NOMO-1 treated with dmso at 0.1 percent for 144 hours (cell line): Measurements from ENCODE around the gene ABL1.

Experiments used
- DNase-seq: peaks from one replicate; lab custom pipeline; 2025; ENCODE audit not compliant: unreplicated experiment; lab: John Stamatoyannopoulos, UW

ABL1 gene

DNA sequence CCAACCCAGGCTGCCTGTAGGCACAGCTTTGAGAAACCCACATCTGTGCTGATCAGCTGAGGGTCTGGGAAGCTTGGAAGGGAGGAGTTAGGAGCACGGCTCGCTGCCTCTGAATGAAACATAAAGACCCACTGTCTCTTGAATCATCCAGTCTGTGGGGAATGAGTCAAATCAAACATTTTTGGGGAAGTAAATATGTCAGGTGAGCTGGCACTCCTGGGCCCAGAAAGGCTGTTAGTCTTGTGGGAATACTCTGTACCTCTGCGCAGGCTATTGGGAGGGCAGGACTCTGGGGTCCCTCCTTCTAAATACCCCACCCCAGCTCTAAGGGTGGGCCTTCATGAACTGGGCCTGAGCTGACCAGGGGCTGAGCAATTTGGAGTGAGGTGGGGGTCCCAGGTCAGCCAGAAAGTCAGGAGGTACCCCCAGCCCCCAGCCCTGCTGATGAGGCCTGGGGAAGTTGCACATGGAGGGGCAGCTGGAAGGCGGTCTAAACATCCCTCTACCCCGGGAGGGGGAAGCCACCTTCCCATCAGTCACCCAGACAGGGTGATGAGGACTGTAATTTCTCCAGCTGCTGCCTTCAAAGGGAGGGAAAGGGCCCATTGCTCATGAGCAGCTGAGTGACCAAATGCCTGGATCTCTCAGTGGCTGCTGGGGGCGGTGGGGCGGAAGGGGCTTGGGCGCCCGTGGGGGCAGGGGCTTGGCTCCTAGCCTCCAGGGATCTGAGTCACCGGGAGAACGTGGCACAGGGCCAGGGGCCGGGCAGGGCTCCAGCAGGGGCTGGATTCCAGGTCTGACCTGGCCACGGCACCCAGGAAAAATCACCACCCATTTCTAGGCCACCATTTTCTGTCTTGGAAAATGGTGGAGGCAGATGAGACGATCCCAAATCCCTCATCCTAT, 93.2 kb downstream of the ABL1 start:
- DNase-seq: no peak

DNA sequence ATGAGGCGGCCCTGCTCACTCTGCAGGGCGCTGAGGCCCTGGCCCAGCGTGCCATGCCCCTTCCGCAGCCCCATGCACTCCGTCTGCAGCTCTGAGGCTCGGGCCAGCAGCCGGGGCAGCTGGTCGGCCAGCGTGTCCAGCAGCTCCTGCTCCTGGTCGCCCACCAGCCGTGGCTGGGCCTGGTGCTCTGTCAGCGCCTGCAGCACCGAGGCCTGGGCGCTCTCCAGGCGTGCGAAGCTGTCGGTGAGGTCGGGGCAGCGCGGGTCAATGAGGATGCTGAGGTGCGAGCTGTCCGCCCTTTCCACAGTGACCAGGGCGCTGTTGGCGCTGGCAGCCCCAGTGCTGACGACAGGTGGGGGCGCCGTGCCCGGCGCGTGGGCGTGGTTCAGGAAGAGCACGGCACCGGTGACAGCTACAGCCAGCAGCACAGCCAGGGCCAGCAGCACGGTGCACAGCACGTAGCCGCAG, 94.6 kb downstream of the ABL1 start:
- DNase-seq: no peak

DNA sequence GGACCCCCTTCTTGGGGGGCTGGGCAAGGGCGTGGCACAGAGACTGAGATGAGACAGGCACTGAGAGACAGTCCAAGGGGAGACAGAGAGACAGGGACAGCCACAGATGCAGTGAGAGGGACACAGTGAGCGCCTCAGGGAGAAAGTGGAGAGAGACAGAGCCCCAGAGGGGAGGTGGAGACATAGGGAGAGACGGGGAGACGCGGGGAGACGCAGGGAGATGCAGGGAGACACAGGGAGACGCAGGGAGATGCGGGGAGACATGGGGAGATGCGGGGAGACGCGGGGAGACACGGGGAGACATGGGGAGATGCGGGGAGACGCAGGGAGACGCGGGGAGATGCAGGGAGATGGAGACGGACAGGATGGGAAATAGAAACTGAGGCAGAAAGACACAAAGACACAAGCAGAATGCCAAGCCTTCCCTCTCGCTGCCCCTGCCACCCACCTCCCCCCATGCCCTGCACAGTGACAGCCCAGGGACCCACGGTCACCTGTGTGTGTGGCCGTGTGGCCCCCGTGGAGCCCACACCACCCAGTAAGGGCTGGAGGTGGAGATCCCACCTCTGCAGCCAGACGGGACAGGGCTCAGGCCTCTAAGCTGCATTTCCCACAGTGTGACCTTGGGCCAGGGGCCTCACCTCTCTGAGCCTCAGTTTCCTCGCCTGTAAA, 95.2 kb downstream of the ABL1 start:
- DNase-seq: no peak

DNA sequence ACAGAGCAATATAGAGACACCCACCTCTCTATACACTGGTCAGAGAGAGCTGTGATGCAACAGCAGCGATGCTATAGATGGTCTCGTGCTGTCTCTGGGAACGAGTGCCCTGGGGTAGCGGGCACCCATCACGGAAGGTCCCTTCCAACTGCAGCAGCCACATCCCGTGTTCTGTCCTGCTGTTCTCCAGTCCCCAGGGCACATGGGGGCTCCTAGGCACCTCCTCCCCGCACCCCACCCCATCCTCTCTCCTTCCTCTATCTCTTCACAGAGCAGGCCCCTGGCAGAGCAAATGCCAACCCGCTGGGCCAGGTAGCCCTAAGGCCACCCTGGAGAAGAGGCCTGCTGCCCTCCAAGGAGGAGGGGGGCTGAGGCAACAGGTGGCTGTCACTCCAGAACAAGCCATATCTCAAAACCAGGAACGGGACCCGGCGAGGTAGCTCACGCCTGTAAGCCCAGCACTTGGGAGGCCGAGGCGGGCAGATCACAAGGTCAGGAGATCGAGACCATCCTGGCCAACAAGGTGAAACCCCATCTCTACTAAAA, 95.8 kb downstream of the ABL1 start:
- DNase-seq: no peak

DNA sequence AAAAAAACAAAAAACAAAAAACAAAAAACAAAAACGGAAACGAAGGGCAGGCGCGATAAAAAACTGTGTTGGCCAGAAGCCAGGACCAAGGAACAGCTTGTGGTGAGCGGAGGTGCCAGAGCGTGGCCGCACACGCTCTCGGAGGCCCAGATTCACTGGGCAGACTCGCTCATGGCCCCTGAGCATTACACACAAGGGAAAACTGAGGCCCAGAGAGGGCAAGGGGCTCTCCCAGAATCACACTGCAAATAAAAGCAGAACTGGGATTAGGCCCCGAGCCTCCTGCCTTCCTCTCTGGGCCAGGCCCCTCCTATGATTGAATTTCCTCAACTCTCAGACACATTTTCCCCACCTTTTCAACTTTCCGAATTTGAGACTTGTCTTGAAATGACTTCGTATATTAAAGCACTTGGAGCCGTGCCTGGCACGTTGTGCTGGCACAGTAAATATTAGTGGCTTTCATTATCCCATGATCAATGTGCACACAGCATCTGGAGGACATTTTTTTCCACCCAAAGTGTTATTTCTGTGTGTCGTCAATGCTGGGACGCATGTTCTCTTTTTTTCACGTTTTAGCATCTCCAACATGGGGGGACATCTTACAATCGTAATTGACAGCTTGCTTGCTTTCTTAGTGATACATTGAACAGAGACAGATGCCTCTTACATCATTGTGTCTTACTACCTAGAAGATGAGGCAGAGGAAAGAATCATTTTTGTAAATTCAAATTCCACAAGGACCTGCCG, 96.6 kb downstream of the ABL1 start:
- no peak for DNase-seq

DNA sequence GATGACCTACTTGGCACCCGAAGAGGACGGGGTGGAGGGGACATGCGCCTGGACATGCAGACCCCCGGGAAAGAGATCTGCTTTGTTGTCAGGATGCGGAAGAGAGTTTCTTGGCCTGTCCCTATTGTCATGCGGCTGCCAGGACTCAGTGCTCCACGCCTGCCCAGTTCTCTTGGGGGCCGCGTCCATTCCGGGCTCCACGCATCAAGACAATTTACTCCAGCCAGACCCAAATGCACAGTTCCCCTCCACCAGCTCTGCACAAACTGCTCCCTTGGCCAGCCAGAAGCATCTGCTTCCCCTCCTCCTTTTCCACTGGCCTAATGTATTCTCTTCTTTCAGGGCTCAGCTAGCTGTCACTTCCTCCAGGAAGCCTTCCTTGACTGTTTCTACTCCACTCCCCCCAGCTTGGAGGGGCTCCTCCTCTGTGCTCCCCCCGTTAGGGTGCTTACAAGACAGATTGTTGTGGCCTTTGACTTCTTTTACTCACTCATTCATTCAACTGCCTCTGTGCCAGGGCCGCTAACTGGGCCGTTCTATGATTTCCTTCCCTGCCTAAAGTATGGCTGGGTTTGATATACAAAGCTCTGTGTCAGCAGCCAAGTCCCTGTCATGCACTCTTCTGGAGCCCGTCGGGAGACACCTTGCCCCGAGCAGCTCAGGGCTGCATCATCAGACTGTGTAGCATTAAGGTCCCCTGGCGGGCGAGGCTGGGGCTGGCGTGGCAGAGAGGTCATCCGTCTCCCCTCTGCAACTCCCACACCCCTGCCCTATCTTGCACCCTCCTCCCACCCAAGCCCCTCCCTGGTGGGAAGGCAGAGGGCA, 97.4 kb downstream of the ABL1 start:
- DNase-seq: no peak

DNA sequence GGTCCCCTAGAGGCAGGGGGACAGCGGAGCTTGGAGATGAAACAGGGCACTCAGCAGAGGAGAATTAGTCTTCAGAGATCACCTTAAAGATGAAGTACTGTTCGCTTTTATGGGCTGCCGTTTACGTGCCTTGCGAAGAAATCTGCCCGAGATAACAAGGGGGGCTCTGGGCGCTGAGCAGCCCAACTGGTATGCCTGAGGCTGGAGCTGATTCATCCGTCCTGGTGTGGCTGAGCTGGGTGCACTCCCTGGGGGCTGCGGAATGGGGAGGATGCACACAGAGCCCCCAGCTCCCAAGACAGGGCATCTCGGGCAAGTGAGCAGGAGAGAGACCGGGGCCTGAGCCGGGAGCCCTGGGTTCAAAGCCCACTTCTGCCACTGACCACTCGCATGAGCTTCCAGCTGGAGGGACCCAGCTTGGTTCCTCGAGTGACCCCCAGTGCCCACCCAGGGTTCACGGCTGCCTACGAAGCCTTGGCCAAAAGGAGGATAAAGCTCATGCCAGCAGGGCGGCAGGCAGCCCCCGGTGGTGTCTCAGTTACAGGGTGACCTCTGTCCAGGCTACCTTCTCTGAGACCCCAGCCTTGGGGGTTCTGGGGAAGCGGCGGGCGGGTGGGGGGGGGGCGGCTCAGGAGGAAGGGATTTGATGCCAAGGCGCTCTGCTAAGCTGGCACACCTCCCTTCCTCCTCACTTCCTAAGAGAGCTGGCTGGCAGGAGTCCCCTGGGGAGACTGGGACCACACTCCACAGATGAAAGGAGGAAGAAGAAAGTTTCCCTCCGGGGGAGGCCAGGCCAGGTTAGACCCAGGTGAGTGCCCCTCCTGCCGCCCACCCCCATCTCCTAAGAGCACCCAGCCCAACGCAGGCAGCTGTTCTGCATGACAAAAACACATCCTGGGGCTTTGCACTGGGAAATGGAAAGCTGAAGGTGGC, 98.3 kb downstream of the ABL1 start:
- no peak for DNase-seq

DNA sequence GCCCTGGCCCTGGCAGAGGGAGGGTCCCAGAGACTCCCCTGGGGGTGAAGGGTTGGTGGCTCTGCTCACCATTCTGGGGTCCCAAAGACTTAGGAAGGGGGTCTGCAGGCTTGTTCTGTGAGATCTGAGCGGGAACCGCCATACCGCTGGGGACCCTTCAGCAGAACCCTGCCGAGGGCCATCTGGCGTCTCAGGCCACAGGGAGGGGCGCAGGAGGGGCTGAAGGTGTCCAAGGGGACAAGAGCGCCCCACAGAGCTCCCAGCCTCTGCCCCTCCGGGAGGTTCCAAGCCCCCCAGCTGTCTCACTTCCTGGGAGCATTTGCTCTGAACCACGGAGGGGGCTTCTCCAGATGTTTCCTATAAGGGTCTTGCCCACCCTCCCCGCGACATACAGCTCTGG, 99.2 kb downstream of the ABL1 start:
- no peak for DNase-seq

DNA sequence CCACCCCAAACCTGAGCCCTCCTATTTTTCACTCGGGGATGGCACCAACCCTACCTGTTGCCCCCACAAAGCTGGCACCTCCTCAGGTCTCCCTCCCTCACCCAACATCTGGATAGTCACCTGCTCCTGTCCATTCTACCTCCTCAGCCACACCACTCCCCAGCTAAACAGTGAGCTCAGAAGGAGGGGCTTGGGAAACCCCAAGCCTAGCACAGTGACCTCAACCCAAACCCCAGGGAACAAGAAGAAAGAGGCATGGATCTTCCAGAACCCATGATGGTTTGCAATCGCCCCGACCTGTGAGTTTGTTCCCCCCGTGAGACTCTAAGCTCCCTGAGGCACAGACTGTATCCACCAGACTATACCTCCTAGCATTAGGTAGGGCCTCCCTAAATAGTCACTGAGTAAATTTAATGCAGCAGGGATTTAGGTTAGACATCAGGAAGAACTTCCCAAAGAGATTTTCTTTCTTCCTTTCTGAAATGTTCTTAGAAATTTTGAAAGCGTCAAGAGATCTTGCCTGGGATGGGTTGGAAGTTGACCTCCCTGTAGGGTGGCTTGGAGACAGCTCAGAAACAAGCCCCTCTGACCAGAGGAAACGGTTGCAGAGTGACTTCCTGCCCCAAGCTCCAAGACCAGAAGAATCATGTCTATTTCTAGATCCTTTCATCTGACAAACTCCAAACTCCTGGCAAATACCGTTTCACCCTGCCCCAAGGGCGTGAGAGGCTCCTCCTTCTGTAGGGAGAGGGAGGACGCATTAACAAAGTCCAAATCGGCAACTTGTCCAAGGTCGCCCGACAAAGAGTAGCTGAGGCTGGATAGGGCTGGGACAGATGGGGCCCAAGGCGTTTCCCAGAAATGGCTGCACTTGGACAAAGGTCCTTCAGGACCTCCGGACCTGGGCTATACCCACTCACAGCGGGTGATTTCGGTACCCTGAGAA, 99.9 kb downstream of the ABL1 start:
- DNase-seq: no peak

DNA sequence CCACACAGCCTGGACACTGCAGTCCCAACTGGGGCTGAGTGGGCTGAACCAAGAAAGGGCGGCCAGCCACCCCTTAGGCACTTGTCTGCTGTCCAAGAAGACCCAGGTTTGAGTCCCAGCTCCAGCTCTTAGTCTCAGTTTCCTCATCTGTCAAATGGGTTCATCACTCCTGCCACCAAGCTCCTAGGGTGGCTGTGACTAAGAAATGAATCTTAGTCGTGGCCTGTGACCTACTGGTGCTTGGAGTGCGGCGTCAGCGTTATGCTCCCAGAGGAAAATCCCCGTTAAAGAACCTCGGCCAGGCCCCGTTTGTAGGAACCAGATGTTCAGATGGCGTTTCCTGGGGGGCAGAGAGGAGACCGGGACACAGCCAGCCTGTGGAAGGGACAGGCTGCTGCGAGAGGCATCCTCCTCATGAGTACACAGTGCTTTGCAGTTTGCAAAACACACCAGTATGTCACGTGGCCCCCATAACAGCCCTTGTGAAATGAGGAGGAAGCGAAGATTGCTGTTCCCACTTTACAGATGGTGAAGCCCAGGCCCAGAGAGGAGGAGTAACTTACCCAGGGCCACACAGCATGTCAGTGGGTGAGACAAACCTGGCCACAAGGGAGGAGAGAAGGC, 100.7 kb downstream of the ABL1 start:
- DNase-seq: no peak

DNA sequence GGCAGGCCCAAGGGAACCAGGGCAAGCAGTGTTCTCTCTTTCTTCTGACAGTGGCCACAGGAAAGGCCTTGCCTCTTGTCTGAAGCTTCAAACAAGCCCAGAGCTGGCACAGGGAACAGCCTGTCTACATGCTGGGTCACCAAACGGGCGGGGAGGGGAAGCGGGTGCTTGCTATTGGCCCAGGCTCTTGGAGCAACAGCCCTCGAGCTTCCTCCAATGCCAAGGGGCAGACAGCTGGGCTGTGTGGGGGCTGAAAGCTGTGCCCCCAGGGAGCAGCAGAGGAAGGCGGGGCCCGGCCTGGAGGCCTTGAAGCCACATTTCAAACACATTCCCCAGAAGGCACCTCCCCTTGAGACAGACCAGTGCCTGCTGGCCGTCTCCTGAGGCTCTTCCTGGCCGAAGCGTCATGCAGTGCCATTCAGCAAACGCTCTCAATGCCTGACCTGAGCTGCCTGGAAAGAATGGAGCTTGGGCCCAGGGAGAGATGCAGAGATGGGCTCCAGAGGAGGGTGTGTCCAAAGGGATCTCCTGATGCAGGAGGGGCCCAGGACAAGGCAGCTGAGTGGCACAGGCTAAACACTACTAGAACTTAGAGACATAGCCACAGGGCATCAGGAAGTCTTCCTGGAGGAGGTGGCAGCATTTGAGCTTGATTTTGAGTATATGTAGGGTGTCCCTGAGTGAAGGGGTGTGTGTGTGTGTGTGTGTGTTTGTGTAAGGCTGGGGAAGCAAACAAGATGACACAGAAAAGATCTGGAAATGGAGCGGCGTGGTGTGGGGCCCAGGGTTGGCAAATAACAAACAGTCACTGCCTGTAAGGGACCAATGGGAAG, 101.4 kb downstream of the ABL1 start:
- no peak for DNase-seq
